ENCODE results near the gene CST11.

The CST11 gene

DNA sequence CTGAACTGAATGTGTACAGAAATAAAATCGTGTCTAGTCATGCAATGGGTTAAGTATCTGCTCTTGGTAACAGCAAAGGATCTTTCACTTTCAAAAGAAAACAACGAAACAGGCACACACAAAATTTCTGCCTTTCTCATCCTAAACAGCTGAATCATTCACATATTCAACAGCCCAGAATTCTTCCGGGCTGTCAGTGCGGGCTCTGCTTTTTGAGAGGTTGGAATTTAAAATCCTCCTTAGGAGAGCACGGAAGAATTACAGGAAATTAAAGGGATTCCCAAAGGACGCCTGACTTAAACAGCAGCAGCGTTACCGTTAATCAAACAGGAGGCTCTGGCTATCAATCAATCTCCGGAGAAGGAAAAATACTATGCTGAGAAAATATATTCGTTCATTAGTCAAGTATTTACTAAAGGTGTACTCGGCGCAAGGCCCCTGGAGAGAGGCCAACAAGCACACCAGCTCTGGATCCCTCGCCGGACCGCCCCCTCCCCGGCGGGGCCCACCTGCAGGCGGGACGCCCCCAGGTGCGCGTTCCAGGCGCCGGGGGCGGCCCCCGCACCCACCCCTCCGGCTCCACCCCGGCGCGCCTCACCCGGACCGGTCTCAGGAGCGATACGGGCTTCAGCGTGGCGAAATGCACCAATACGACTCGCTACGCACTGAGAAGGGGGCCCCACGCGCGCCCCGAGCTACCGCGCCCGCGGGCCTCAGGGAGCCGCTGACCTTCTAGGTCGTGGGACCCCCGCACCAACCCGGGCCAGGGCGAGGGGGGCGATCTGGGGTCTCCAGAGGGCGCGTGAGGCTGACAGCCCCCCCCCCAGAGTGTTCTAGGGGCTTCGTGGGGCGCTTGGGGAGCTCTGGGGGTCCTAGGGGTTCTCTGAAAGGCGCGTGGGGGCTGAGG lies 32.4 kb downstream of the CST11 start:
- DNase-seq = peak; percentile 51

GRCh38 chr20:23419657-23419994 lies 33.0 kb downstream of the CST11 start:
- no peak for DNase-seq

GRCh38 chr20:23417861-23418260 lies 34.8 kb downstream of the CST11 start:
- no peak for DNase-seq

DNA sequence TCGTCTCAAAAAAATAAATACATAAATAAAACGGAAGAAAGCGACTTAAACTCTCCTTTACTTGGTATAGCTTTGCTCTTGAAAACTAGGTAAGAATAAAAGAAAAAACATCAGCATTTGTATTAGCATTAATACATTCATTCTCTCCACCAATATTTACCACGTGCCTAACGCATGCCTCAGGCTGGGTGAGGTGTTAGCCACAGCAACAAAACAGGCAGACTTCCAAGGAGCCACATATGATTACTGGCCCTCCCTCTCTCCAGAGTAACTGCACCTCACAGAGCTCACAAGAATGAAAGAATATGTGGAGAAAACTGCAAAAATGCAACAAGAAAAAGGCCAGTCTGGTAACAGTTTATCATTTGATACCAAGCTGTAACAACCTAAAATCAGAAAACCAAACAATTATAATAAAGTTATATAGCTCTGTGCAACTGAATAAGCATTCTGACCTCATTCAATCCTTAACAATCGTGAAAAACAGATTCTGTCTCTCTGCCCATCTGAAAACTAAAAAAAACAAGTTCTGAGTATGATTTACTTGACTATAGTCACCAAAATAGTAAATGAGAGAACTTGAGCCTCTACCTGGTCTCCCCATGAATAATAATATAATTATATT lies 36.6 kb downstream of the CST11 start:
- DNase-seq = peak; percentile 42

DNA sequence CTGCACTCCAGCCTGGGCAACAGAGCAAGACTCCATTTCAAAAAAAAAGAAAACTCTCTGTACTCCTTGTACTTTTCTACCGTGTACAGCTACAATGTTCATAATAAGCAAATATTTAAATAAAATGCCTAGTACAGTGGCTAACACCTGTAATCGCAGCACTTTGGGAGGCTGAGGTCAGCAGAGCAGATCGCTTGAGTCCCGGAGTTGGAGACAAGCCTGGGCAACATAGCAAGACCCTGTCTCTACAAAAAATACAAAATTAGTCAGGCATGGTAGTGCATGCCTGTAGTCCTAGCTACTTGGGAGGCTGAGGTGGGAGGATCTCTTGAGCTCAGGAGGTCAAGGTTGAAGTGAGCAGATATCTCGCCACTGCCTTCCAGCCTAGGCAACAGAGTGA lies 37.1 kb downstream of the CST11 start:
- no peak for DNase-seq

DNA sequence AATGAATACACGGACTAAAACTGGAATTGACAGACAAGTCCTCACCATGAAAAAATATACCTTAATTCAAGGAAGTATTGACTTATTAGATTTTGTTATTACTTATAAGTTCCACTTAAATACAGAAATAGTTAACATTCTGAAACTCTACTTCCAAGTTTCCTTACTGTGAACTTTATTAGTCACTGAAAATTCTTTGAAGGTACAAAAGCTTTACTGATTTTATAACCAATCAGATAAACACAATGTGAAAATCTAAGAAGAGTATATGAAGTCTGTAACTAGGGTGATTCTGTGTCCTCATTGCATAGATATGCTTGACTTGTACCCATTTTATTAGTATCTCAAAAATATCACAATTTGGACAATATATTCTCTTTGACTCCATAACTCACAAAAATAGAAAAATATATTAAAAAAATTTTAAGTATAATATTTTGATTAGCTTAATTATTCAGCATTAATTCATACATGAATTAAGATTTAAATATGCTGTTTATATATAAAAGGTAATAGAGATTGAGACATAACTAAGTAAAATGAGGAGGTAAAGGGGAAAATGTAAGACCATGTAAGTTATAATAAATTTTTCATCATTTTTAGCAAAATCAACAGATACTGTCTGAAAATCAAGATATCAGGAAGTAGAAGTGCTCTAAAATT lies 38.0 kb downstream of the CST11 start:
- DNase-seq = no peak

DNA sequence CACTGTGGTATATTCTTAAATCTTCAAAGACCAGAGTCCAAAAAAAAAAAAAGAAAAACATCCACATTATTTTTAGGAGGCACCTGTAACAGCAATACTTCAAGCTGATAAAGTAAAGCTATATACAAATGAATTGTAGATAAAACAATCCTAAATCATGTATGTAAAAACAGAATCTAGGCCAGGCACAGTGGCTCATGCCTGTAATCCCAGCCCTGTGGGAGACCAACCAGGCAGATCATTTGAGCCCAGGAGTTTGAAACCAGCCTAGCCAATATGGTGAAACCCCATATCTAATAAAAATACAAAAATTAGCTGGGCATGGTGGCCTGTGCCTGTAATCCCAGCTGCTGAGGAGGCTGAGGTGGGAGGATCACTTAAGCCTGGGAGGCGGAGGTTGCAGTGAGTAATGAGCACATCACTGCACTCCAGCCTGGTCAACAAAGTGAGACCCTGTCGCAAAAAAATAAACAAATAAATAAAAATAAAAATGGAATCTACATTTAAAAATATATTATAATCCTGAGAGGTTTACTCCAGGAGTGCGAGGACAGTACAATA lies 38.7 kb downstream of the CST11 start:
- no peak for DNase-seq

GRCh38 chr20:23412026-23412425 lies 40.6 kb downstream of the CST11 start:
- DNase-seq = no peak

DNA sequence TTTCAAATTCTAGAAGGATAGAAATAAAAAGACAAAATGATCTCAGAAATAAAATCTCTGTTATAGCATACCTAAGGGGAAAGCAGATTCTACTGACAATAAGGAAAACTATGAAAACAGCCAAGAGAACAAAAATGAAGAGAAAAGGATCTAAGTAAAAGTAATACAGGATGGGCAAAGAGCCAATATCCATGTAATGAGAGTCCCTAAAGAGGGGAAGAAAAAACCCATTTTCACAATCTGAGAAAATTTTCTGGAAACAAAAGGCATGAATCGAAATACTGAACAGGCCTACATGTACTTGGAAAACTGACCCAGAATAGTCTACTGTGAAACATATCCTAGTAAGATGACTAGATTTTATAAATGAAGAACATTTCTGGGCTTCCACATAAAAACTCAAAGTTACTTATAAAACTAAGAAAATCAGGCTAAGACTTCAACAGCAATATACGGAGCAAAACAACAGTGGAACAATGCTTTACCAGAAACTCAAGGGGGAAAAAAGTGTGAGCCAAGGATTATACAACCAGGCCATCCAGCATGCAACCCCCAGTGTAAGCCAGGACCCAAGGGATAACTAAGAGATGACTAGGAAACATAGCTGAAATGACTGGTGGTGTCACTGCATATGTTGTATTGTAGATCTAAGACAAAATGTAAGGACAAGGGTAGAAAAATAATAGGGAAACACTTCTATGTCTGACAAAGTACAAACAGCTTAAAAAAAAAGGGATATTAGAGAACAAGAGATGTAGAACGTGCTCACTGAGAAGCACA lies 41.6 kb downstream of the CST11 start:
- no peak for DNase-seq

- no peak for DNase-seq
These were observed 42.9 kb downstream of the CST11 start for GRCh38 chr20:23409800-23410199.

GRCh38 chr20:23408957-23409356 lies 43.7 kb downstream of the CST11 start:
- no peak for DNase-seq

GRCh38 chr20:23407781-23408464 lies 44.8 kb downstream of the CST11 start:
- DNase-seq = peak; percentile 46

DNA sequence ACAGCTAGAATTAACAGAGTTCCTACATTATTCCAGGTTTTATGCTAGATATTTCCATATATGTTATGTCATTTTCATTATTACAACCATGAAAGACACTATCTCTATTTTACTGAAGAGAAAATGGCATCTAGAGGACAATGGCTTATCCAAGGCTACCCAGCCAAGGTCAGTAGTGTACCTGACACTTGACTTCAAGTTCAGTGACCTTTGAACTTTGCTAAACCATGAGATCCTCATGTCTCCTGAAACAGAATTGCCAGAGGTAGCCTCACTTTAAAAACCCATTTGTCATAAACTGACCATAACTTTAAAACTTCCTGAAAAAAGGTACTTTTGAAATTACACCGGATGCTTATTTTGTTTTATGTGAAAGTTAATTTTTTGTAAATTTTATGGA lies 45.8 kb downstream of the CST11 start:
- DNase-seq = no peak

DNA sequence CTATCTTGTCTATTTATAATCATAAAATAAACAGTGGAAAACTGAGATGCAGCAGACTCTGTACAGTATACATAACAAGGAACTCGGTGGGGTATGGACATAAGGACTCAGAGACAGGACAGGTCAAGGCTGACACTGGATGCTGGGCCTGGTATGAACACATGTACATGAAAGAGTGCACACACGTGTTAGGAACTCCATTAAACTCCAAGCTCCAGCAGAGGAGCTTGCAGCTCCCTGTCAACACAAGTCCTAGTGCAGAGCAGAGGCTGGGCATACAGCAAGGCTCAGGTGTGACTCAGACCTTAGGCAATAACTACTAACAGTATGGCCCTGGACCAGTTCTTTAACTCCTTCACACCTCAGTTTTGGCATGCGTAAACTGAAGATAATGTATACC lies 48.5 kb downstream of the CST11 start:
- DNase-seq = no peak

- no peak for DNase-seq
These were observed 48.9 kb downstream of the CST11 start for GRCh38 chr20:23403751-23404150.

GRCh38 chr20:23401051-23401450 lies 51.6 kb downstream of the CST11 start:
- DNase-seq = no peak
